GM21515 (cell line): ENCODE data around the gene GARIN5A.
A peak's percentile ranks its signal among the peaks of the same experiment; 100 is the strongest.

Source experiments
- ATAC-seq: cut with Tn5 transposase; IDR thresholded peaks from one replicate; pipeline ENCODE4 v1.9.1; 2021; ENCODE audit not compliant: unreplicated experiment

GARIN5A gene

DNA sequence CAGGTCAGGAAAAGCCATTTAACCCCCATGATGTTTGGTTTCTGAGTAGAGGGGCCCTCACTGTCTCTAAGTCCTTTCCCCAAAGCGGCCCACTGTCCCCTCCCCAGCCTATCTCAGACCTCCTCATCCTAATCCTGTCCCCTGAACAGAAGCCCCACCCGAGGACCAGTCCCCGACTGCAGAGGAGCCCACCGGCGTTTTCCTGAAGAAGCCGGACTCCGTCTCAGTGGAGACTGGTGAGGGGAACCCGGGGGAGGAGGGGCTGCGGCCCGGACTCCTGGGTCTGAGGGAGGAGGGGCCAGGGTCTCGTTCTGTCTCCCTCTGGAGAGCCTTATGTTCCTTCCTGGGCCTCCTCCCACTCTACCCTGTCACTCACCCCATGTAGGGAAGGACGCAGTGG is 41.0 kb downstream of the GARIN5A start:
- ATAC-seq, result no peak

DNA sequence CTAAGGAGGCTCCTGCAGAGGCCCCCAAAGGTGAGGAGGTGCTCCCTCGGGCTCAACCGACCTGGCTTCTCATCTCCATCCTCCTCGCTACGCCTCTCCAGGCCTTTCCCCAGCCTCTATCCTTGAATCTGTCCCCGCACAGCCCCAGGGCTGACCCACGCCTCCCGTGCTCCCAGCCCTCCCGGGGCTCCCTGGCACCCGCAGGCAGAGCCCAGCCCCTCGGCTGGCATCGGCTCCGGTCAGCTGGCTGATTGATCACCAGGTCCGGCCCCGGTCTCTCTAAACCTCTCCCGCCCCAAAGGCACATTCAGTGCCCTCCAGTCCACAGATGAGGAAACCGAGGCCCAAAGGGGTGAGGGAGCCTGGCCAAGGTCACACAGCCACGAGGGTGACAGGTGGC is 41.4 kb downstream of the GARIN5A start:
- ATAC-seq, result no peak

DNA sequence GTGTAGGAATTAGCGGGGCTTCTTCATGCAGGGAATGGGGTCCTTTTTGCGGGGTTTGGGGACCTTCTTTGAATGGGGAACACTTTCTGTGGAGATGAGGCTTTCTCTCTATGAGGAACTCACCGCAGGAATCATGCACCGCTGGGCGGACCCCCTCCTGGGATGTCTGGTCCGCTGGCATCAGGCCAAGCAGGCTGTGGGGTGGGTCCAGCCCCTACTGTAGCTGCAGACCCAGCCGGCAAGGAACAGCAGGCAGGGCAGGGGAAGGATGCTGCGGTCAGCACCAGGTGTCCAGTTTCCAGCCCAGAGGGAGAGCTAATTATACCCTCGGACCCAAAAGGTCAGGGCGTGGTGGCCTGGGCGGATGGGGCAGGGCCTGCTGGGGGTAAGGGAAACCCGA is 42.1 kb downstream of the GARIN5A start:
- ATAC-seq, result no peak

DNA sequence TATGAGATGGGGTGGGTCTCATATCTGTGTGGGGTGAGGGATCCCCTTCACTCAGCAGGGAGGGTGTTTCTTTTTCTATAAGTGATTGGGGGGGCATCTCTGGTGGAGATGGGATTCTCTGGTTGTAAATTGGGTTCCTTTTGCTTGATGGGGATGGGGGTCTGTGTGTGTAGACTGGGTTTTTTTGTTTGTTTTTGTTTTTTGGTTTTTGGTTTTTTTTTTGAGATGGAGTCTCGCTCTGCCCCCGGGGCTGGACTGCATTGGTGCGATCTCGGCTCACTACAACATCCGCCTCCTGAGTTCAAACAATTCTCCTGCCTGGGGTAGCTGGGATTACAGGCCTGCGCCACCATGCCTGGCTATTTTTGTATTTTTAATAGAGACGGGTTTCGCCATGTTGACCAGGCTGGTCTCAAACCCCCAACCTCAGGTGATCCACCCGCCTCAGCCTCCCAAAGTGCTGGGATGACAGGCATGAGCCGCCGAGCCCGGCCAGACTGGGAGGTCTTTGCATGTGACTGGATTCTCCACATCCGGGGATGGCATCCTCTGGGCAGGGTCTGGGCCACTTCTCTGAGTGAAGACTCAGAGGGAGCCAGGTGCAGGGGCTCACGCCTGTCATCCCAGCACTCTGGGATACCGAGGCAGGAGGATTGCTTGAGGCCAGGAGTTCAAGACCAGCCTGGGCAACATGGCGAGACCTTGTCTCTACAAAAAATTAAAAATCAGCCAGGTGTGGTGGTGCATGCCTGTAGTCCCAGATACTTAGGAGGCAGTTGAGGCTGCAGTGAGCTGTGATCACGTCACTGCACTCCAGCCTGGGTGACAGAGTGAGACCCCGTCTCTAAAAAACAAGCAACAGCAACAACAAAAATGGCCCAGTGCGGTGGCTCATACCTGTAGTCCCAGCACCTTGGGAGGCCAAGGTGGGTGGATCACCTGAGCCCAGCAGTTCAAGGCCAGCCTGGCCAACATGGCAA is 43.2 kb downstream of the GARIN5A start:
- ATAC-seq, result no peak

DNA sequence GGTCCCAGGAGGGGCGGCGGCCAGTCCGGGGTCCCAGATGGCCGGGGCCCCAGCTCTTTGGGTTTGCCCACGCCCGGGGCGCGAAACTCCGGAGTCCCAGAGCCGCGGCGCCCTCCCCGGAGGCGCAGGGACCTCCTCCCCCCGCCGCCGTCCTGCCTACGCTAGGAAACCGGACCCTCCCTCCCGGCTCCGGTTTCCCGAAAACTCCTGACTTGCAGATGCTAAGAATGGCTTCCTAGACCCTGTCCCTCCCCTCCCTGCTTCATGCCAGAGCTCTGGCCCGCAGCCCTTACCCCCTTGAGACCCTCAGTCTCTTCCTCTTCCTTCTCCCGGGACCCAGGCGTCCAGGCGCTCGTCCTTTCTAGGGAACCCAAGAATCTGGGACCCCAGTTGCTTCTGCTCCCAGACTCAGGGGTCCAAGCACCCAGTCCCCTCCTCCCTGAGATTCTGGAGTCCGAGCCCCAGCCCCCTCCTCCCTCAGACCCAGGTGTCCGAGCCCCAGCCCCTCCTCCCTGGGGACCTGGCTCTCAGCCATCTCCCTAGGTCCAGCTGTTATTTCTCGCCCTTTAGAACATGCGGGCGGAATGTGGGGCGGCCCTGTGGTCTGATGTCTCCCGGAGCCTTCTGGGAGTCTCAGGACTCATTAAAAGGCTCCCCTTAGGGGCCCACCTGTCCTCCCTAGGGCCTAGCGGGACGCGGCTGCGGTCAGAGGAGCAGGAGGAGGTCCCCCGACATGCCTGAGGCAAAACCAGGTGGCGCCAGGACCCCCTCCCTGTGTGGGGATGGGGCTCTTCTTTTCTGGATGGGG is 44.2 kb downstream of the GARIN5A start, which contains the start of gene MYBPC2:
Gene MYBPC2 (plus strand): TSS at position 672 of the 808 bp plus-strand sequence. CDS start 62 bp downstream, at position 734.
- peak; percentile 2 for ATAC-seq

DNA sequence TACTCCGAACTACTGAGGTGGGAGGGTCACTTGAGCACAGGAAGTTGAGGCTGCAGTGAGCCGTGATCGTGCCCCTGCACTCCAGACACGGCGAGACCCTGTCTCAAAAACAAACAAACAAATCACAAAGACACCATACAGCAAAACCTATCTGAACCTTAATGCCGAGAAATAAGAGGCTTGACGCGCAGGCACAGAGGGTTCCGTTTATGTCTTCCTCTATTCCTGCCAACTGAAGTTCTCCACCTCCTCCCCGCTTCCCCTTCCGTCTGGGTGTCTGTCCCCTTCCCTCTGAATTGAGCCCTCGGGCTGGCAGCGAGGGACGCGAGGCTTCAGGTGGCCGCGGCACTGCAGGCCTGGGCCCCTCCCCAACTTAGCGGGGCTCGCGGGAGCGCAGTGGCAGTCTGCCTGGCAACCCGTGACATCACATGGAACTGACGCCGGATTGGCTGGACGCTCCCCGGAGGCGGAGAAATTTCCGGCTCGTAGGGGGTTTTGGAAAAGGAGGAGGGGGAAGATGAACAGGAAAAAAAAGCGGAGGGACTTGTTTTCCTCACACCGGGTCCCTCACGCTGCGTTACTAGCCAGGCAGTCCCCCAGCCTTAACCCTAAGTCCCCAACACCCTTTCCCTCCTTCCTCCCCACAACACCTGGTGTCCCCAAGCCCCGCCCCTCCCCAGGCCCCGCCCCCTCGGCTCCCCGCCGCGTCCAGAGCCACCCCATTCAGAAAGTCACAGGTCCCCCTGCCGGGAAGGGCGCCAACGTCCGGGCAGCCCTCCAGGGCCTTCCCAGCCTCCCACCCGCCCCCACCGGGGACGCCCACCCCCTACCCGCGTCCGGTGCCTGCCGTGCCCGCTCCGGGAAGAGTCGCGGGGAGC is 45.1 kb downstream of the GARIN5A start:
- ATAC-seq, result peak; percentile 64

DNA sequence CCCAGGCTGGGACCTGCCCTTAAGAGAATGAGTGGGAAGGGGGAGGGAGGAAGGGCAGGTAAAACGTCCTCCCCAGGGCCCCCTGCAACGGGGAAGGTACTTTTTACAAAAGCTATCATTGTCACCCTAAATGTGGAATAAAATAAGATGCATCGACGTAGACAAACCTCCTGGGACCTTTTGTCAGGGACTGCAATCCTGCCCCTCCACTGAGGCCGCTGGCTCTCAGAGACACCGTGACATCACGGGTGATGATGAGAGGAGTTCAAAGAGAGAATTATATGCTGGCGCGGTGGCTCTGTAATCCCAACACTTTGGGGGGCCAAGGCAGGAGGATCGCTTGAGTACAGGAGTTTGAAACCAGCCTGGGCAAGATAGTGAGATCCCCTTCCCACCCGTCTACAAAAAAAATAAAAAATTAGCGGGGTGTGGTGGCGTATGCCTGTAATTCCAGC is 45.7 kb downstream of the GARIN5A start:
- no peak for ATAC-seq

DNA sequence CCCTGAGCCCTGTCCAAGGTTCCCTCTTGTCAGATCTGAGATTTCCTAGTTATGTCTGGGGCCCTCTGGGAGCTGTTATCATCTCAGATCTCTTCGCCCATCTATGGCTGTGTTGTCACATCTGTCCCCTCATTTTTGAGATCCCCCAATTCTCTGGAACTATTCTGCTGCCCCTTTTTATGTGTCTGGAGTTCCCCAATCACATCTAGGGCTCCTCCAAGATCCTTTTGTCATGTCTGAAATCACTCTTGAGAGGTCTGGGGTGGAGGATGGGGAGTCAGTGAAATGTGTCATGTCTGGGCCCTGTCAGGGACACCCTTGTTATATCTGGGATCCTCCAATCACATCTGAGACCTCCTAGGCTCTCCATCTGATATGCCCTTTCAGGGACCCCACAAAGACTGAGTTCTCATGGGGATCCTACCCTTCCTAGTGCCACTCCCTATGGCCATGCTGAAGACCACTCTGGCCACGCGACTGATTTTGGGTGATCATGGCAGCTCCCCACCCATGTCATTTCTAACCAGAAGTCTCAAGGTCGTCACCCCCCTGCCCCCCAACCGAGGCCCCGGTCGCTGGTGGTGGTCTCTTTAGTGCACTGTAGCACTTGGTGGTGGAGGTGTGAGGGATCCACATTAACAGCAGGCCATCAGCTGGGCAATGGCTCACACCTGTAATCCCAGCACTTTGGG is 47.7 kb downstream of the GARIN5A start:
- no peak for ATAC-seq

DNA sequence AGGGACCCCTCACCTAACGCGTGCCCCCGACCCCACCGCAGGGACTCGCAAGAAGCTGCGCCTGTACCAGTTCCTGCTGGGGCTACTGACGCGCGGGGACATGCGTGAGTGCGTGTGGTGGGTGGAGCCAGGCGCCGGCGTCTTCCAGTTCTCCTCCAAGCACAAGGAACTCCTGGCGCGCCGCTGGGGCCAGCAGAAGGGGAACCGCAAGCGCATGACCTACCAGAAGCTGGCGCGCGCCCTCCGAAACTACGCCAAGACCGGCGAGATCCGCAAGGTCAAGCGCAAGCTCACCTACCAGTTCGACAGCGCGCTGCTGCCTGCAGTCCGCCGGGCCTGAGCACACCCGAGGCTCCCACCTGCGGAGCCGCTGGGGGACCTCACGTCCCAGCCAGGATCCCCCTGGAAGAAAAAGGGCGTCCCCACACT is 48.6 kb downstream of the GARIN5A start:
- no peak for ATAC-seq

DNA sequence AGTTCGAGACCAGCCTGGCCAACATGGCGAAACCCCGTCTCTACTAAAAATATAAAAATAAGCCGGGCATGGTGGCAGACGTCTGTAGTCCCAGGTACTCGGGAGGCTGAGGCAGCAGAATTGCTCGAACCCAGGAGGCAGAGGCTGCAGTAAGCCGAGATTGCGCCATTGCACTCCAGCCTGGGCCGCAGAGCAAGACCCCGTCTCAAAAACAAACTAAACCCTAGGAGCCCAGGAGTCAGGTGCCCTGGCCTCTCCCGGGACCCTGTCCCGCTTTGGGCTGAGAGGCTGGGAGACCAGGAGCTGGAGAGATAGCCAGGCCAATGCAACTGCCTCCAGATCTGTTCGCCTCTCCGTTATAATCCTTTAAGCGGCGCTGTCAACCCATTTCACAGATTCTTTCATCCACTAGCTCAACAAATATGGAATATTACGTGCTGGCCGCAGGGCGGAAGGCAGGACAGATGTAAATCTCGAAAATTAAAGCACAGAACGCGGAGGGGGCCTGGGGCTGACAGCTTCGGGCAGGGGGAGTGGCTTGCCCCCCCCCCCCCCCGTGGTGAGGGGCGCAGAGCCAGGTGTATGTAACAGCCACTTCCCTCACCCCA is 49.2 kb downstream of the GARIN5A start:
- ATAC-seq, result no peak

DNA sequence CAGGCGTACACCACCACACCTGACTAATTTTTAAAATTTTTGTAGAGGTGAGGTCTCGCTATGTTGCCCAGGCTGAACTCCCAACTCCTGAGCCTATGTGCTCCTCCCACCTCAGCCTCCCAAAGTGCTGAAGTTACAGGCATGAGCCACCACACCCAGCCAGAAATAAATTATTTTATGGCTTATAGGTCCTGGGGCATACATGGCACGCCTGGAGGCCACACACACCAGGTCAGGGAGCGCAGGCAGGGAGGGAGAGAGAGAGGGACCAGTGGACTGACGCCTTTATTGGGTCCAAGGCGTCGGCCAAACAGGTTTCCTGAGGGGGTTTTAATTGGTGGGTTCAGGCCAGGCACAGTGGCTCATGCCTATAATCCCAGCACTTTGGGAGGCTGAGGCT is 51.1 kb downstream of the GARIN5A start:
- no peak for ATAC-seq

DNA sequence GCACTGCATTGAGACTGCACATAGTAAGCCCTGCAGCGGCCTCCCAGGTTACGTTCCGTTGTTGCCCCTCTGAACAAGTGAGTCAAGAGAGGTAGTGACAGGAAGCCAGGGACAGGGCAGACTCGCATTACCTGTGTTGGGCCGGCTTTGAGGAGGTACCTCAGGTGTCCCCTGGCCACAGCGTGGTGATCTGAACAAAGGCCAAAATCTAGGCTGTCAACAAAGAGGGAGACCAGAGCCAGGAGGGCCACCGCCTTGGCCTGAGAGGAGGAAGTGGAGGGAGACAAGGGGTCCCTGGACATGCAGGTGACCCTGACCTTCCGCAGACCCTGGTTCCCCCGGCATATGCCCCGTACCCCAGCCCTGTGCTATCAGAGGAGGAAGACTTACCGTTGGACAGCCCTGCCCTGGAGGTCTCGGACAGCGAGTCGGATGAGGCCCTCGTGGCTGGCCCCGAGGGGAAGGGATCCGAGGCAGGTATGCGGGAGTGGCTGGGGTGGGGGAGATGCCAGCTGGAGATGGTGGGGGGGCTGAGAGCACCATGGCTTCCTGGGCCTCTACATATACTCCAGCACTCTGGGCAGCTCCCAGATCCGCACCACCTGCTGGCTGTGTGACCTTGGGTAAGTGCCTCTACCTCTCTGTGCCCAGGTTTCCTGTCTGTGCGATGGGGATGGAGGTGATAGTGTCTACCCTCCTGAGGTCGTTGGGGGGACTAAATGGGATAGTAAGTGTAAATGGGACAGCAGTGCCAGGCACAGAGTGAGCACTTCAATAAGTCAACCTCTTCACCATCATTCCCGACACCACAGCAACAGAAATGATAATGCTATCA is 53.2 kb downstream of the GARIN5A start:
- ATAC-seq, result no peak

DNA sequence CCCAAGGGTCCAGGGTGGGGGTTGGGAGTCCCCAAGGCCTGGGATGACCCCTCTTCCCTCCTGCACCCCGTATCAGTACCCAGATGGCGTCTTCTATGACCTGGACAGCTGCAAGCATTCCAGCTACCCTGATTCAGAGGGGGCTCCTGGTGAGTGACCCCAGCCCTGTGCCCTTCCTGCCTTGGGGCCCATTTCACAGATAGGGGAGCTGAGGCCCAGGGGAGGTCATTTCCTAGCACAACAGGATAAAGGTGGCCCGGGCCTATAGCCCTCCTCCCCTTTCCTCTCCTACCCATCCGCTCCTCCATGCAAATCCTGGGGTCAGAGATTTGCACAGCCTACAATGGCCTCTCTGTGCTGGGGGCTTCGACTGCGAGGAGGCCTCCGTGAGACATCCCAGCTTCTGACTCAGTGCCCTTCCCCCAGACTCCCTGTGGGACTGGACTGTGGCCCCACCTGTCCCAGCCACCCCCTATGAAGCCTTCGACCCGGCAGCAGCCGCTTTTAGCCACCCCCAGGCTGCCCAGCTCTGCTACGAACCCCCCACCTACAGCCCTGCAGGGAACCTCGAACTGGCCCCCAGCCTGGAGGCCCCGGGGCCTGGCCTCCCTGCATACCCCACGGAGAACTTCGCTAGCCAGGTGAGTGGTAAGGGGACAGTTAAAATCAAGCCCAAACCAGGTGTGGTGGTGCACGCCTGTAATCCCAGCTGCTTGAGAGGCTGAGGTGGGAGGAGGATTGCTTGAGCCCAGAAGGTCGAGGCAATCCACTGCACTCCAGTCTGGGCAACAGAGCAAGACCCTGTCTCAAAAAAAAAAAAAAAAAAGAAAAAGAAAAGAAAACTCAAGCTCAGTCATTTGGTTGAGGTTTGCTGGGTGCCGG is 54.0 kb downstream of the GARIN5A start:
- ATAC-seq, result no peak

DNA sequence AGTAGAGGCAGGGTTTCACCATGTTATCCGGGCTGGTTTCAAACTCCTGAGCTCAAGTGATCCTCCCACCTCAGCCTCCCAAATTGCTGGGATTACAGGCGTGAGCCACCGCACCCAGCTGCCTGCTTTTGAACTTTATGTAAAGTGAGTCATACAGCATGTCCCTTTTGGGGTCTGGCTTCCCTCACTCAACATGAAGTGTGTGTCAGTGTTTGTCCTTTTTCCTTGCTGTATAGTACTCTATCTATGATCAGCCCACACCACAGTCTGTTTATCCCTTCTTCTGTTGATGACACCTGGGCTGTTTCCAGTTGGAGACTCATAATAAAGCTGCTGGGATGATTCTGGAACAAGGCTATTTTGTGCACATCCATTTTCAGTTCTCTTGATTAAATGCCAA is 55.8 kb downstream of the GARIN5A start:
- ATAC-seq, result no peak

DNA sequence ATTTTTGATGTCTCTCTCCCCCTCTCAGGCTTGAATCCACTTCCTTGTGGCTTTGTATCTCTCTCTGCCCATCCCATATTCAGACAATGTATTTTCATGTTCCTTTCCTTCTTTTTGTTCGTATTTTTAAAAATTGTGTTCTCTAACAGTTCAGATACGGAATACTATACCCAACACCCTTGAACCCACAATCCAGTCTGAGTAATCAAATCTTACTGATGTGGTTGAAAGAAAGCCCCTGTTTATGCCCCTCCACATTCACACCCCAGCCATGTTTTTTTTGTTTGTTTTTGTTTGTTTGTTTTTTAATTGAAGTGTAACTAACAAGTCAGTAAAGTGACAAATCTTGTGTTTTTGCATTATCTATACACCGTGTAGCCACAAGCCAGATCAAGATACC is 56.5 kb downstream of the GARIN5A start:
- ATAC-seq, result no peak

DNA sequence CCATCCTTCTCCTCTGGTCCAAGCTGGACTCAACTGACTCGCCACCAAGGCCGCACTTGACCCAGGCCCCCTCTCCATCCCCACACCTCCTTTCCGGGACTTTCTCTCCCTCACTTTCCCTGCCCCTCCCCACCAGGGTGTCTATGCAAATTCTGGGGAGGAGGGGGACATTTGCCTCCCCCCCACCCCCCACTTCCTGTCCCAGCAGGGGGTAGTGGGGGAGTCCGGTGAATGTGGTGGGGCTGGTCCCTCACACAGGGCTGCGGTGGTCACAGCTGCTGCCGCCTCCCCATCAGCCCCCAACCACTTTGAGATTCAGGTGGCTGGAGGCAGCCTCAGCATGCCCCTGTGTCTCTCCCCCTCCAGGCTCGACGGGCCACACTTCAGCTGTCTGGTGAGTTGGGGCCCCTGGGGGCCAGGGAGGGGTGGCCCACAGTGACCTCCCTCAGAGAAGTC is 57.0 kb downstream of the GARIN5A start:
- no peak for ATAC-seq

DNA sequence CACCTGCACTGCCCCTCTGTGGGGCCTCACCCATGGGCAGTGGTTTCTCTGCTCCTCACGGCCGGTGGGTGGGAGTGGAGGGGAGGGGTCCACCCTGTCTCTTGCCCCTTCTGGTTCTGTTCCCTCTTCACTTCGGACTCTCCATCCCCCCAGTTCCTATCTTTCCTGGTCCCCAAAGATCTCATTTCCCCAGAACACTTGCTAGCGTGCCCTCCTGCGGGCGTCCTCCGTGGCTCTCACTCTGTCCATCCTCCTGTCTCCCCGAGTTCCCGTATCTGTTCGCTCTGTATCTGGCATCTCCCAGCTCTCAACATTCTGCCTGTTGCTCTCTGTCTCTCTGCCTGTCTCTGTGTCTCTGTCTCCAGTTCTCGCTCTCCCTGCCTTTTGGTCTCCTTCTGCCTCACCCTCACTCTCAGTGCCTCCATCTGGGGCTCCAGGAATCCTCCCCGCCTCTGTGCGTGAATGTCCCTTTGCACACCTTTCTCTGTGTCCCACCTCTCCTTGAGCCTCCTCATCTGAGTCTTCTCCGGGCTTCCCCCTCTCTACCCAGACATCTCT is 57.5 kb downstream of the GARIN5A start:
- ATAC-seq, result no peak
